SK-N-SH (cell line): ENCODE measurements around the gene MREG. TPM values are rescaled to one million over a fixed set of nuclear protein-coding genes. Genes with fewer than 3 reads are reported as not detected.

Source experiments
- CTCF ChIA-PET: fragments of 300-600, 350-600 bp; formaldehyde crosslinking; extraction: SDS; loops from one replicate; lab custom pipeline; 2021; lab: Yijun Ruan, JAX
- POLR2A ChIA-PET: fragments of 350-600 bp; sonication (Branson Sonifier 250); formaldehyde crosslinking; extraction: SDS; loops from one replicate; lab custom pipeline; 2020; ENCODE audit warnings: antibody characterized with exemption, inconsistent platforms; lab: Yijun Ruan, JAX
- DNase-seq: peaks from one replicate; pipeline ENCODE4 v3.0.0; 2012
- H2AFZ ChIP-seq: fragments of 200-600 bp; sonication (generic); 2 replicates; pipeline ENCODE4 v1.8.1; 2016; ENCODE audit warnings: antibody characterized with exemption, mild to moderate bottlenecking, low read depth
- H3F3A ChIP-seq: fragments of 200-600 bp; sonication (generic); replicated peaks from 2 replicates; pipeline ENCODE3; 2016; ENCODE audit warnings: antibody characterized with exemption, mild to moderate bottlenecking; ENCODE audit not compliant: insufficient read depth
- H3K27ac ChIP-seq, 2 experiments: fragments of 200-500 bp in 1 of 2; fragments of 200-600 bp in 1 of 2; sonication (Bioruptor generic) in 1 of 2; sonication (generic), shearing (Covaris generic) in 1 of 2; 2 replicates each; pipeline versions ENCODE4 v1.5.1 to v1.6.1; 2014 to 2016; ENCODE audit warnings: low read depth in 2 of 2, inconsistent platforms in 1 of 2, low read length in 1 of 2, mild to moderate bottlenecking in 1 of 2, mixed read lengths in 1 of 2
- H3K27me3 ChIP-seq: fragments of 200-600 bp; sonication (generic), shearing (Covaris generic); 2 replicates; pipeline ENCODE4 v1.6.1; 2016; ENCODE audit warnings: mixed run types; ENCODE audit not compliant: insufficient read depth
- H3K36me3 ChIP-seq, 2 experiments: fragments of 200-500 bp in 1 of 2; fragments of 200-600 bp in 1 of 2; sonication (Bioruptor generic) in 1 of 2; sonication (generic) in 1 of 2; replicated peaks in 1 of 2; 2 replicates each; pipeline versions ENCODE3 to v1.5.1; 2014 to 2016; ENCODE audit warnings: low read length in 1 of 2, mild to moderate bottlenecking in 1 of 2; ENCODE audit not compliant: insufficient read depth in 2 of 2, control insufficient read depth in 1 of 2
- H3K4me1 ChIP-seq, 2 experiments: fragments of 200-500 bp in 1 of 2; fragments of 200-600 bp in 1 of 2; sonication (Bioruptor generic) in 1 of 2; sonication (generic), shearing (Covaris generic) in 1 of 2; 2 replicates each; pipeline versions ENCODE4 v1.5.1 to v1.6.1; 2014 to 2016; ENCODE audit warnings: low read depth in 1 of 2, low read length in 1 of 2, mixed run types in 1 of 2; ENCODE audit not compliant: insufficient read depth in 2 of 2, control insufficient read depth in 1 of 2
- H3K4me2 ChIP-seq: fragments of 200-600 bp; sonication (generic), shearing (Covaris generic); 2 replicates; pipeline ENCODE4 v1.6.1; 2017; ENCODE audit warnings: mixed run types
- H3K4me3 ChIP-seq, 2 experiments: fragments of 200-500 bp in 1 of 2; fragments of 200-600 bp in 1 of 2; sonication (Bioruptor generic) in 1 of 2; sonication (generic), shearing (Covaris generic) in 1 of 2; 2 replicates each; pipeline versions ENCODE4 v1.5.1 to v1.8.1; 2014 to 2016; ENCODE audit warnings: low read depth in 2 of 2, inconsistent platforms in 1 of 2, low read length in 1 of 2, mild to moderate bottlenecking in 1 of 2, mixed read lengths in 1 of 2, moderate library complexity in 1 of 2
- H3K79me2 ChIP-seq: fragments of 200-600 bp; sonication (generic); 2 replicates; pipeline ENCODE4 v1.8.1; 2017; ENCODE audit warnings: mild to moderate bottlenecking; ENCODE audit not compliant: insufficient read depth
- H3K9ac ChIP-seq: fragments of 200-600 bp; sonication (generic); 2 replicates; pipeline ENCODE4 v1.6.1; 2017; ENCODE audit warnings: mixed run types
- H3K9me2 ChIP-seq: fragments of 200-600 bp; sonication (generic); 2 replicates; pipeline ENCODE4 v1.6.1; 2017; ENCODE audit warnings: mixed run types
- H3K9me3 ChIP-seq: fragments of 200-600 bp; sonication (generic); 2 replicates; pipeline ENCODE4 v1.6.1; 2017; ENCODE audit warnings: mixed run types, mild to moderate bottlenecking, moderate library complexity
- H4K20me1 ChIP-seq: fragments of 200-600 bp; sonication (generic); 2 replicates; pipeline ENCODE4 v1.6.1; 2017; ENCODE audit warnings: mild to moderate bottlenecking, mixed run types; ENCODE audit not compliant: insufficient read depth
- ELF1 ChIP-seq: IDR thresholded peaks from 2 replicates; pipeline ENCODE4 v1.4.0; 2012
- EZH2phosphoT487 ChIP-seq: fragments of 200-600 bp; sonication (generic); IDR thresholded peaks from 2 replicates; pipeline ENCODE4 v1.6.1; 2017; ENCODE audit warnings: low read depth, mixed run types, mild to moderate bottlenecking, antibody characterized with exemption, moderate library complexity, borderline replicate concordance
- FOSL2 ChIP-seq: IDR thresholded peaks from 2 replicates; pipeline ENCODE4 v1.4.0; 2012; ENCODE audit warnings: low read depth, mild to moderate bottlenecking, moderate library complexity, borderline replicate concordance
- FOXJ3 ChIP-seq: sonication (generic); formaldehyde crosslinking; IDR thresholded peaks from 2 replicates; pipeline ENCODE4 v1.5.1; 2020; ENCODE audit warnings: mild to moderate bottlenecking, missing genetic modification reagents
- GABPA ChIP-seq: IDR thresholded peaks from 2 replicates; pipeline ENCODE4 v1.4.0; 2012; ENCODE audit warnings: low read depth, mild to moderate bottlenecking
- GATA2 ChIP-seq: sonication (generic); formaldehyde crosslinking; IDR thresholded peaks from 2 replicates; pipeline ENCODE4 v1.5.0; 2020; ENCODE audit warnings: mild to moderate bottlenecking, missing genetic modification reagents
- JUND ChIP-seq: IDR thresholded peaks from 2 replicates; pipeline ENCODE4 v1.4.0; 2012
- MEF2A ChIP-seq: IDR thresholded peaks from 2 replicates; pipeline ENCODE4 v1.4.0; 2012; ENCODE audit warnings: low read depth, borderline replicate concordance
- NFIC ChIP-seq: IDR thresholded peaks from 2 replicates; pipeline ENCODE4 v1.4.0; 2012; ENCODE audit warnings: borderline replicate concordance
- RAD21 ChIP-seq: IDR thresholded peaks from 2 replicates; pipeline ENCODE4 v1.6.1; 2012; ENCODE audit warnings: mild to moderate bottlenecking, low read length
- SMC3 ChIP-seq: IDR thresholded peaks from 2 replicates; pipeline ENCODE4 v1.6.1; 2012; ENCODE audit warnings: low read depth, low read length, improper control_type of control experiment
- TCF12 ChIP-seq: IDR thresholded peaks from 2 replicates; pipeline ENCODE4 v1.4.0; 2012
- YY1 ChIP-seq: IDR thresholded peaks from 2 replicates; pipeline ENCODE4 v1.4.0; 2012; ENCODE audit warnings: low read depth, mild to moderate bottlenecking
- WGBS: methylation state at CpG from one replicate; pipeline ENCODE4 v1.1.6; 2017; ENCODE audit warnings: low lambda C conversion rate; 5-methylcytosine and 5-hydroxymethylcytosine counted together
- polyA plus RNA-seq, 3 experiments: library from polyadenylated mRNA; depleted of rRNA; stranded (reverse); fragments of >200 nt; gene quantifications; 2 replicates each; pipeline ENCODE4 v1.2.3, GENCODE V29; 2012
- TF ChIP-seq, protein P1 (sequence below): fragments of 150-350 bp; IDR thresholded peaks from 2 replicates; pipeline ENCODE4 v1.6.1; 2016; ENCODE audit warnings: mild to moderate bottlenecking, low read depth, low read length
- TF ChIP-seq, protein P2 (sequence below): fragments of 150-350 bp; IDR thresholded peaks from 2 replicates; pipeline ENCODE4 v1.6.1; 2017; ENCODE audit warnings: antibody characterized with exemption, low read length, low read depth, borderline replicate concordance

The MREG gene
- polyA plus RNA-seq, 1 of the 3 experiments (the other 2 are of a cell fraction), result 2.5 TPM

DNA sequence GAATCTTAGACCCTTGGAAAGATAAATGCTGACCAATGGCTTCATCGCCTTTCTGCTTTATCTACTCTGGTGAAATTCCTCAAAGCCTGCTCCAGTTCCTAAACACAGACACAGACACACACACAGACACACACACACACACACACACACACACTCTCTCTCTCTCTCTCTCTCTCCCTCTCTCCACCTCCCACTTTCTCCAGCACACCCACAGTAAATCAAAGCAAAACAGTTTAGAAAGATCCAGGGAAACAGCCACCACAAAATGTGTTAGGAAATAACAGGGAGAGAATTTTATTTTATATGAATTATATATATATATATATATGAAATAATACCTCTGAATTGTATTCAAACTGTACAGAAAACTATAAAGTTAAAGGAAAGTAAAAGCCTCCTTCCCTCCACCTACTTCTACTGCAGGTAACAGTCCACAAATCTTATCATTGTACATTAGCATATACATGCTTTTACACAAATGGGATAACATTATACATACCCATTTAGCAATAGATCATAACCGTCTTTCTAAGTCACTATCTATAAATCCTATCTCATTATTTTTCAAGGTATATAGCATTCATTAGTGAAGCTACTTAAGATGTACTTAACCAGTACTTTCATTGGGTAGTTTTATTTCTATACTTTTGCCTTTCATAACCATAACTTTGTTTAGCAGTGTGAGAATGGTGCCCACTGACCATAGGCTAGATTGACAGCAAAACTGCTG lies 38.5 kb downstream of the MREG start:
- TF ChIP-seq MEF2A (no peak), RAD21 (no peak), GABPA (no peak), FOXJ3 (CRISPR knock-in tag) (no peak), SMC3 (no peak), EZH2phosphoT487 (no peak), NFIC (no peak), FOSL2 (no peak), ELF1 (no peak), TCF12 (no peak)
- Histone ChIP-seq H3K27ac (no peak overlapping the region), H3K79me2 (no peaks in the 10 kb centered on the region), H3K9ac (no peak overlapping the region), H3K27me3 (no peaks in the 10 kb centered on the region), H2AFZ (no peak overlapping the region), H3K9me3 (no peaks in the 10 kb centered on the region), H3K4me3 (no peak overlapping the region), H3K4me2 (no peak overlapping the region), H3K4me1 (peaks cover 0 to 18% of the 10 kb centered on the region in 2 experiments; a peak in 1 of 4 replicates), H4K20me1 (no peaks in the 10 kb centered on the region), H3K9me2 (no peaks in the 10 kb centered on the region), H3K36me3 (no peaks in the 10 kb centered on the region), H3F3A (no peaks in the 10 kb centered on the region)
- ChIA-PET POLR2A (no interaction called here), CTCF (no interaction called here)
- DNase-seq, result no peak
- 89% methylated on average over 2 of the region's 2 CpGs for WGBS

GRCh38 chr2:215973954-215974699 lies 39.2 kb downstream of the MREG start:
- H3F3A ChIP-seq, result no peaks in the 10 kb centered on the region
- H3K9me2 ChIP-seq, result no peaks in the 10 kb centered on the region
- no peaks in the 10 kb centered on the region for H3K79me2 ChIP-seq
- WGBS, result 71% methylated on average over 6 of the region's 6 CpGs
- POLR2A ChIA-PET, result no interaction called here
- no peak for DNase-seq
- TF ChIP-seq FOSL2 (no peak), YY1 (no peak), JUND (no peak), GATA2 (CRISPR knock-in tag) (no peak)
- TF ChIP-seq, protein P1, sequence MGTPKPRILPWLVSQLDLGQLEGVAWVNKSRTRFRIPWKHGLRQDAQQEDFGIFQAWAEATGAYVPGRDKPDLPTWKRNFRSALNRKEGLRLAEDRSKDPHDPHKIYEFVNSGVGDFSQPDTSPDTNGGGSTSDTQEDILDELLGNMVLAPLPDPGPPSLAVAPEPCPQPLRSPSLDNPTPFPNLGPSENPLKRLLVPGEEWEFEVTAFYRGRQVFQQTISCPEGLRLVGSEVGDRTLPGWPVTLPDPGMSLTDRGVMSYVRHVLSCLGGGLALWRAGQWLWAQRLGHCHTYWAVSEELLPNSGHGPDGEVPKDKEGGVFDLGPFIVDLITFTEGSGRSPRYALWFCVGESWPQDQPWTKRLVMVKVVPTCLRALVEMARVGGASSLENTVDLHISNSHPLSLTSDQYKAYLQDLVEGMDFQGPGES, result no peak
- TF ChIP-seq, protein P2, sequence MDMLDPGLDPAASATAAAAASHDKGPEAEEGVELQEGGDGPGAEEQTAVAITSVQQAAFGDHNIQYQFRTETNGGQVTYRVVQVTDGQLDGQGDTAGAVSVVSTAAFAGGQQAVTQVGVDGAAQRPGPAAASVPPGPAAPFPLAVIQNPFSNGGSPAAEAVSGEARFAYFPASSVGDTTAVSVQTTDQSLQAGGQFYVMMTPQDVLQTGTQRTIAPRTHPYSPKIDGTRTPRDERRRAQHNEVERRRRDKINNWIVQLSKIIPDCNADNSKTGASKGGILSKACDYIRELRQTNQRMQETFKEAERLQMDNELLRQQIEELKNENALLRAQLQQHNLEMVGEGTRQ, result no peak
- TF ChIP-seq, all 33 proteins: peak for 0
- Histone ChIP-seq H3K9ac (no peak overlapping the region), H4K20me1 (no peaks in the 10 kb centered on the region), H3K27ac (peak overlapping the region in 1 of 2 experiments; percentile 74; a peak in 2 of 4 replicates), H2AFZ (no peak overlapping the region), H3K36me3 (no peaks in the 10 kb centered on the region), H3K4me2 (no peak overlapping the region), H3K4me1 (peaks cover 0 to 18% of the 10 kb centered on the region in 2 experiments; a peak in 1 of 4 replicates), H3K4me3 (no peak overlapping the region), H3K27me3 (no peaks in the 10 kb centered on the region), H3K9me3 (no peaks in the 10 kb centered on the region)
- CTCF ChIA-PET, result interaction anchor here (0.8 to 2.4 kb wide), 2 partner anchors 23 to 27 kb away, joined by 3 to 8 read pairs; no protein-coding TSS in a partner anchor
